Astrocyte (in vitro differentiated cells and primary cell): ENCODE results near the gene CCR2.
"Not testable (repeated sequence)": the region's sequence is repeated elsewhere in the genome, so short reads cannot be mapped to it uniquely, and the experiment has no call there.

Source experiments
- CTCF ChIP-seq: IDR thresholded peaks from 2 replicates; pipeline ENCODE4 v1.5.1; 2011; ENCODE audit warnings: low read depth, mild to moderate bottlenecking, inconsistent platforms, low read length, moderate library complexity; ENCODE audit not compliant: insufficient read depth
- EZH2 ChIP-seq: IDR thresholded peaks from 2 replicates; pipeline ENCODE4 v1.6.1; 2012; ENCODE audit warnings: mild to moderate bottlenecking, low read length, inconsistent platforms; ENCODE audit not compliant: insufficient read depth

GRCh38 chr3:46388847-46389246 is 34.9 kb downstream of the CCR2 start:
- not testable (repeated sequence) for TF ChIP-seq CTCF, EZH2
